HEK293 (cell line): ENCODE data around the gene SNX17.
"Not testable (repeated sequence)": the region's sequence is repeated elsewhere in the genome, so short reads cannot be mapped to it uniquely, and the experiment has no call there.

ENCODE experiments used
- CTCF ChIA-PET: fragments of 350-600 bp; formaldehyde crosslinking; extraction: SDS; loops from one replicate; lab custom pipeline; 2021; ENCODE audit warnings: antibody characterized with exemption; lab: Yijun Ruan, JAX
- POLR2A ChIA-PET: fragments of 300-600 bp; formaldehyde crosslinking; extraction: SDS; loops from one replicate; lab custom pipeline; 2020; ENCODE audit warnings: antibody characterized with exemption, inconsistent platforms; lab: Yijun Ruan, JAX
- H3K27ac ChIP-seq: fragments of 200-500 bp; sonication (Bioruptor generic); 2 replicates; pipeline ENCODE4 v1.5.1; 2014; ENCODE audit warnings: low read depth, low read length, control low read depth, inconsistent platforms; ENCODE audit errors: extremely low read depth
- H3K36me3 ChIP-seq, 2 experiments: fragments of 200-500 bp in 1 of 2; sonication (Bioruptor generic) in 1 of 2; 1 replicate in 1 of 2; 2 replicates in 1 of 2; pipeline ENCODE4 v1.5.1; 2014 to 2017; ENCODE audit warnings: inconsistent platforms in 2 of 2, low read length in 2 of 2; ENCODE audit not compliant: control insufficient read depth in 2 of 2, insufficient read depth in 1 of 2
- H3K4me1 ChIP-seq: fragments of 200-500 bp; sonication (Bioruptor generic); 2 replicates; pipeline ENCODE4 v1.5.1; 2014; ENCODE audit warnings: mild to moderate bottlenecking, low read length, inconsistent platforms; ENCODE audit not compliant: control insufficient read depth, insufficient read depth
- H3K4me3 ChIP-seq: 2 replicates; pipeline ENCODE4 v1.5.1; 2011; ENCODE audit warnings: low read depth, mild to moderate bottlenecking, control low read depth, low read length, moderate library complexity
- H3K9me3 ChIP-seq: fragments of 200-500 bp; sonication (Bioruptor generic); 2 replicates; pipeline ENCODE4 v1.5.1; 2014; ENCODE audit warnings: low read depth, low read length, inconsistent platforms; ENCODE audit not compliant: control insufficient read depth, insufficient read depth
- BCL6B ChIP-seq: fragments of 450-650 bp; formaldehyde crosslinking; IDR thresholded peaks from 2 replicates; pipeline ENCODE4 v1.5.1; 2017; ENCODE audit warnings: missing biosample characterization, missing genetic modification characterization
- KLF1 ChIP-seq: fragments of 450-650 bp; formaldehyde crosslinking; IDR thresholded peaks from 2 replicates; pipeline ENCODE4 v1.5.1; 2016; ENCODE audit warnings: missing biosample characterization, missing genetic modification characterization
- KLF16 ChIP-seq: fragments of 450-650 bp; formaldehyde crosslinking; IDR thresholded peaks from 2 replicates; pipeline ENCODE4 v1.5.1; 2017; ENCODE audit warnings: missing biosample characterization, missing genetic modification characterization
- KLF7 ChIP-seq: fragments of 450-650 bp; formaldehyde crosslinking; IDR thresholded peaks from 2 replicates; pipeline ENCODE4 v1.5.1; 2016; ENCODE audit warnings: missing biosample characterization, missing genetic modification characterization, borderline replicate concordance
- PRDM1 ChIP-seq: fragments of 450-650 bp; formaldehyde crosslinking; IDR thresholded peaks from 2 replicates; pipeline ENCODE4; 2016; ENCODE audit warnings: missing biosample characterization, missing genetic modification characterization
- SP3 ChIP-seq: fragments of 450-650 bp; formaldehyde crosslinking; IDR thresholded peaks from 2 replicates; pipeline ENCODE4 v1.5.1; 2016; ENCODE audit warnings: missing biosample characterization, missing genetic modification characterization
- ZFP37 ChIP-seq: fragments of 450-650 bp; formaldehyde crosslinking; IDR thresholded peaks from 2 replicates; pipeline ENCODE4 v1.5.1; 2016; ENCODE audit warnings: missing biosample characterization, missing genetic modification characterization
- ZNF394 ChIP-seq: fragments of 450-650 bp; formaldehyde crosslinking; IDR thresholded peaks from 2 replicates; pipeline ENCODE4 v1.5.1; 2016; ENCODE audit warnings: missing biosample characterization, missing genetic modification characterization, mild to moderate bottlenecking, moderate library complexity, borderline replicate concordance
- ZNF792 ChIP-seq: fragments of 450-650 bp; formaldehyde crosslinking; IDR thresholded peaks from 2 replicates; pipeline ENCODE4 v1.5.1; 2016; ENCODE audit warnings: missing biosample characterization, missing genetic modification characterization
- ZSCAN23 ChIP-seq: fragments of 450-650 bp; formaldehyde crosslinking; IDR thresholded peaks from 2 replicates; pipeline ENCODE4 v1.5.1; 2016; ENCODE audit warnings: missing biosample characterization, missing genetic modification characterization

The SNX17 gene

GRCh38 chr2:27347641-27348040 is 22.8 kb upstream of the SNX17 start:
- POLR2A ChIA-PET = interaction anchor here (0.7 kb wide), 1 partner anchor 13 kb away, joined by 3 read pairs; no protein-coding TSS in a partner anchor

DNA sequence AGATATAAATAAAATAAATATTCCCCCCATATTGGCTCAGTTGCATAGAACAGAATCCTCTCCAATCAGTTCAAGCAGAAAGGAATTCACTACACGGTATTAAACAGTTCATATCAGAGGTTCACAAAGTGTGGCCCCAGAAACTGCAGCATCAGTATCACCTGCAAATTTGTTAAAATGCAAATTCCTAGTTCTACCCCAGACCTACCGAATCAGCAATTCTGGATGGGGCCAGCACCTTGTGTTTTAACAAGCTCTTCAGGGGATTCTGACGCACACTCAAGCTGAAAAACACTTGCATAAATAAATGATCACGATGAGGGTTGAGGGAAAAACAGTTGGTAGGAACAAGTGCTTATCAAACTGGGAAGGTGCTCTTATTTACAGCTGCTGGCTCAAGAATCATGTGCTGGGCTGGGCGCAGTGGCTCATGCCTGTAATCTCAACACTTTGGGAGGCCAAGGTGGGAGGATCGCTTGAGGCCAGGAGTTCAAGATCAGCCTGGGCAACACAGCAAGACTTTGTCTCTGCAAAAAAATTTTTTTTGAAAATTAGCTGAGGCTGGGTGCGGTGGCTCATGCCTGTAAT is 20.2 kb upstream of the SNX17 start:
- Histone ChIP-seq H3K27ac (no peak overlapping the region), H3K4me1 (peaks cover 4% of the 10 kb centered on the region), H3K4me3 (no peak overlapping the region), H3K36me3 (peaks cover 0 to 3% of the 10 kb centered on the region in 2 experiments; a peak in 1 of 3 replicates)
- CTCF ChIA-PET = interaction anchor here (0.6 kb wide), 1 partner anchor 132 kb away, joined by 4 read pairs; no protein-coding TSS in a partner anchor
- TF ChIP-seq BCL6B (tag by site-specific recombination) = no peak
- no peak for TF ChIP-seq SP3 (tag by site-specific recombination)
- TF ChIP-seq ZNF792 = no peak
- TF ChIP-seq ZNF394 (tag by site-specific recombination) = no peak
- TF ChIP-seq KLF7 (tag by site-specific recombination) = no peak
- TF ChIP-seq, all 188 proteins: peak for 0
- no peaks in the 10 kb centered on the region for H3K9me3 ChIP-seq
- POLR2A ChIA-PET = interaction anchor here (1.8 kb wide), 1 partner anchor 20 kb away, joined by 9 read pairs; the partner anchor contains the start of genes EIF2B4 and SNX17

More at GRCh38 chr2:27347641-27348040, 22.8 kb upstream of the SNX17 start:
- peaks cover 9 to 11% of the 10 kb centered on the region in 2 experiments; a peak in 2 of 3 replicates for H3K36me3 ChIP-seq
- H3K9me3 ChIP-seq = no peaks in the 10 kb centered on the region
- no peaks in the 10 kb centered on the region for H3K4me1 ChIP-seq
- H3K4me3 ChIP-seq = no peak overlapping the region
- CTCF ChIA-PET = interaction anchor here (0.6 kb wide), 1 partner anchor 22 kb away, joined by 4 read pairs; no protein-coding TSS in a partner anchor
- no peak for TF ChIP-seq ZFP37 (tag by site-specific recombination)
- 0 out of 2 replicates have a peak, but pooled peaks have one; percentile 60 for TF ChIP-seq KLF1 (tag by site-specific recombination)
- no peak for TF ChIP-seq ZSCAN23
- H3K27ac ChIP-seq = no peak overlapping the region

DNA sequence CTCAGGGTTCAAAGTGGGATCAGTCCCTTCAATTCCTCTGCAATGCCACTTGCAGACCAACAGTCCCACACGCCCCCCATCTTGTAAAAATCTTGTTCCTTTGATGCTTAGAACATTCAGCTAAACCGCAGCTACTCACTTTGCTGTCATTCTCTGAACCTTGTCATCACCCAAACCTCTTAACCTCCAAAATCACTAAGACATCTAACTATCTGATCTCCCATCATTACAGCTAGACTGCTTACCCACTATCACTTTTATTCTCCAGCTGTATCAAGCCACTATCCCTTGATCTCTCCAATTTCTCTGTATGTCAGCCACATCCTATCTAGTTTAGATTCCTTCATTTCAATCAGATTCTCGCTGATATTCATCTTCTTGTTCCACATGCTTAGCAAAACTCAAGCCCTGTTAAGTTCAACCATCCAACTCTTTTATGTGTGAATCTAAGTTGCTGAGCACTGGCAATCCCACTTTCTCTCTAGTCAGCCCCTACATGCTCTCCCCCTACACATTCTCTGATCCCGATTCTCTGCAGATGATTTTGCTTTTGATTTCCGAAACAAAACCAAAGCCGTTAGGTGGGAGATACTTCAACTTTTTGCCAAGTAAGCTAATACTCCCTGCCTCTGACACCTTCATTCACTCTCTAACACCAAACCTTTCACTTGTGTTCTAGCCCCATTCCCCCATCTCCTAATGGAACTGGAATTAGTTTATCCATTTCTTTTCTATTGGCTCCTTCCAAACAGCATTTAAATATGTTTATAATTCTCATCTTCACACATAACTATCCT is 18.4 kb upstream of the SNX17 start:
- Histone ChIP-seq H3K36me3 (peaks cover 0 to 3% of the 10 kb centered on the region in 2 experiments; a peak in 1 of 3 replicates), H3K27ac (no peak overlapping the region), H3K4me3 (no peak overlapping the region), H3K9me3 (no peaks in the 10 kb centered on the region), H3K4me1 (peaks cover 4% of the 10 kb centered on the region)
- ChIA-PET CTCF (interaction anchor here (0.6 to 1.4 kb wide), 5 partner anchors 9 to 59 kb away, joined by 3 to 4 read pairs (median 3); no protein-coding TSS in a partner anchor), POLR2A (interaction anchor here (1.8 kb wide), 1 partner anchor 18 kb away, joined by 9 read pairs; the partner anchor contains the start of genes EIF2B4 and SNX17)
- no peak for TF ChIP-seq KLF16 (tag by site-specific recombination)
- peak; percentile 54; the same call in 1 of the 2 replicates for TF ChIP-seq PRDM1 (tag by site-specific recombination)

- not testable (repeated sequence) for H3K36me3 ChIP-seq, H3K4me3 ChIP-seq, H3K9me3 ChIP-seq, H3K27ac ChIP-seq, H3K4me1 ChIP-seq
- CTCF ChIA-PET = interaction anchor here (1.4 kb wide), 1 partner anchor 61 kb away, joined by 4 read pairs; no protein-coding TSS in a partner anchor
- POLR2A ChIA-PET = interaction anchor here (0.6 to 1.4 kb wide), 4 partner anchors 12 to 222 kb away, joined by 3 to 9 read pairs (median 4); partner anchors contain the start of gene ZNF513
Measured at GRCh38 chr2:27353386-27353761, 17.0 kb upstream of the SNX17 start.
